ENCODE results near the gene PTPRD. TPM values are rescaled to one million over a fixed set of nuclear protein-coding genes. Genes with fewer than 3 reads are reported as not detected.

Gene PTPRD
- total RNA-seq, 1 experiment from 2014 or later: not detected

DNA sequence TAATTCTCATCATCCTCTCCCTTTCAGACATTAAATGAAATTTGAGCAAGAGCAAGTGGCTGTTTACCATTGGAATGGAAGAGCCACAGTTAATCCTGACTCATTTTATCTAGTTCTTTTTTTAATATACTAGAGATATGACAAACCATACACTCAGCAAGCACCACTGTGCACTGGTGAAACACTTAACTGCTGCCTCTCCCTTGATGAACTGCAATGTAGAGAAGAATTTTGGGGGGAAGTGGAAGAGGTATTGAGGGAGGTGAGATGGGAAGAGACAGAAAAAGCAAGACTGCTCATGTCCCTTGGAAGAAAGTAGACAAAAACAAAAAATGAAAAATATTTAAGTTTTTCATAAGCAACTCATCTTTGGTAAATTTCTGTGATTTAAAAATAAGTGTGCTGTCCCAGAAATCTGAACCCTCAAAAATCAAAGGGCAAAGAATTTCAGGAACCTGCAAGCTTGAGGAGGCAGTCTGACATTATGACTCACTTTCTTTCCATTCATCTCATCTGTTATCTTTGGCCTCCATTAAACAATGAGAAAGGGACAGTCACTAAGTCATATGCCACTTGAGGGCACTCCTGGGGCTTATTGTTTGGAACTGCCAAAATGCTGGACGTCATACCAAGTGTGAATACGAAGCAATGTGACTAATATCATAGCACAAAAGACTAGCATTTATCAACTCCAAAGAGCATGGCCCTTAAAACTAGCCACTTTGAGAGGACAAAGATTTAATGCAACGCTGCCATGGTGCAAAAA is 2246.5 kb downstream of the PTPRD start:
- Histone ChIP-seq H3K36me3 (ENCODE audit: control insufficient read depth, insufficient read depth, low read length) (no peaks in the 10 kb centered on the region), H3K27ac (ENCODE audit: low read length) (no peak overlapping the region), H3K4me1 (ENCODE audit: control insufficient read depth, insufficient read depth, low read length) (no peaks in the 10 kb centered on the region), H3K27me3 (ENCODE audit: control insufficient read depth, insufficient read depth, low read length) (no peaks in the 10 kb centered on the region), H3K4me3 (ENCODE audit: low read depth in 2 of 2, low read length in 2 of 2) (no peak overlapping the region), H3K9me3 (ENCODE audit: control insufficient read depth, insufficient read depth, low read depth, low read length) (no peaks in the 10 kb centered on the region)
- DNase-seq (ENCODE audit: low read depth, low spot score) (no peak), ATAC-seq (no peak)
- ChIA-PET POLR2A (no interaction called here), CTCF (no interaction called here)
- in situ Hi-C loops (cut with HindIII; ENCODE audit: low pct_unique_long_range_greater_than_20kb, low sequenced_read_pairs) (no loop called here), intact Hi-C loops (cut with micrococcal nuclease; ENCODE audit: unreplicated experiment) (no loop called here)
- TF ChIP-seq, protein P1, sequence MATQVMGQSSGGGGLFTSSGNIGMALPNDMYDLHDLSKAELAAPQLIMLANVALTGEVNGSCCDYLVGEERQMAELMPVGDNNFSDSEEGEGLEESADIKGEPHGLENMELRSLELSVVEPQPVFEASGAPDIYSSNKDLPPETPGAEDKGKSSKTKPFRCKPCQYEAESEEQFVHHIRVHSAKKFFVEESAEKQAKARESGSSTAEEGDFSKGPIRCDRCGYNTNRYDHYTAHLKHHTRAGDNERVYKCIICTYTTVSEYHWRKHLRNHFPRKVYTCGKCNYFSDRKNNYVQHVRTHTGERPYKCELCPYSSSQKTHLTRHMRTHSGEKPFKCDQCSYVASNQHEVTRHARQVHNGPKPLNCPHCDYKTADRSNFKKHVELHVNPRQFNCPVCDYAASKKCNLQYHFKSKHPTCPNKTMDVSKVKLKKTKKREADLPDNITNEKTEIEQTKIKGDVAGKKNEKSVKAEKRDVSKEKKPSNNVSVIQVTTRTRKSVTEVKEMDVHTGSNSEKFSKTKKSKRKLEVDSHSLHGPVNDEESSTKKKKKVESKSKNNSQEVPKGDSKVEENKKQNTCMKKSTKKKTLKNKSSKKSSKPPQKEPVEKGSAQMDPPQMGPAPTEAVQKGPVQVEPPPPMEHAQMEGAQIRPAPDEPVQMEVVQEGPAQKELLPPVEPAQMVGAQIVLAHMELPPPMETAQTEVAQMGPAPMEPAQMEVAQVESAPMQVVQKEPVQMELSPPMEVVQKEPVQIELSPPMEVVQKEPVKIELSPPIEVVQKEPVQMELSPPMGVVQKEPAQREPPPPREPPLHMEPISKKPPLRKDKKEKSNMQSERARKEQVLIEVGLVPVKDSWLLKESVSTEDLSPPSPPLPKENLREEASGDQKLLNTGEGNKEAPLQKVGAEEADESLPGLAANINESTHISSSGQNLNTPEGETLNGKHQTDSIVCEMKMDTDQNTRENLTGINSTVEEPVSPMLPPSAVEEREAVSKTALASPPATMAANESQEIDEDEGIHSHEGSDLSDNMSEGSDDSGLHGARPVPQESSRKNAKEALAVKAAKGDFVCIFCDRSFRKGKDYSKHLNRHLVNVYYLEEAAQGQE (IDR thresholded peaks at IDR 0.05; ENCODE audit: insufficient read depth in 1 of 2, low read depth in 2 of 2, low read length in 1 of 2): no peak
- TF ChIP-seq SIN3A (IDR thresholded peaks at IDR 0.05; ENCODE audit: borderline replicate concordance, insufficient read depth, low read depth, low read length) (no peak), TCF7L2 (IDR thresholded peaks at IDR 0.05; ENCODE audit: low read depth, low read length) (no peak), POLR2AphosphoS5 (IDR thresholded peaks at IDR 0.05; ENCODE audit: low read depth, low read length) (no peak)
- TF ChIP-seq, protein P2, sequence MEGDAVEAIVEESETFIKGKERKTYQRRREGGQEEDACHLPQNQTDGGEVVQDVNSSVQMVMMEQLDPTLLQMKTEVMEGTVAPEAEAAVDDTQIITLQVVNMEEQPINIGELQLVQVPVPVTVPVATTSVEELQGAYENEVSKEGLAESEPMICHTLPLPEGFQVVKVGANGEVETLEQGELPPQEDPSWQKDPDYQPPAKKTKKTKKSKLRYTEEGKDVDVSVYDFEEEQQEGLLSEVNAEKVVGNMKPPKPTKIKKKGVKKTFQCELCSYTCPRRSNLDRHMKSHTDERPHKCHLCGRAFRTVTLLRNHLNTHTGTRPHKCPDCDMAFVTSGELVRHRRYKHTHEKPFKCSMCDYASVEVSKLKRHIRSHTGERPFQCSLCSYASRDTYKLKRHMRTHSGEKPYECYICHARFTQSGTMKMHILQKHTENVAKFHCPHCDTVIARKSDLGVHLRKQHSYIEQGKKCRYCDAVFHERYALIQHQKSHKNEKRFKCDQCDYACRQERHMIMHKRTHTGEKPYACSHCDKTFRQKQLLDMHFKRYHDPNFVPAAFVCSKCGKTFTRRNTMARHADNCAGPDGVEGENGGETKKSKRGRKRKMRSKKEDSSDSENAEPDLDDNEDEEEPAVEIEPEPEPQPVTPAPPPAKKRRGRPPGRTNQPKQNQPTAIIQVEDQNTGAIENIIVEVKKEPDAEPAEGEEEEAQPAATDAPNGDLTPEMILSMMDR (IDR thresholded peaks at IDR 0.05): no peak
- BruUV-seq (replicated peaks): no TSS peak

DNA sequence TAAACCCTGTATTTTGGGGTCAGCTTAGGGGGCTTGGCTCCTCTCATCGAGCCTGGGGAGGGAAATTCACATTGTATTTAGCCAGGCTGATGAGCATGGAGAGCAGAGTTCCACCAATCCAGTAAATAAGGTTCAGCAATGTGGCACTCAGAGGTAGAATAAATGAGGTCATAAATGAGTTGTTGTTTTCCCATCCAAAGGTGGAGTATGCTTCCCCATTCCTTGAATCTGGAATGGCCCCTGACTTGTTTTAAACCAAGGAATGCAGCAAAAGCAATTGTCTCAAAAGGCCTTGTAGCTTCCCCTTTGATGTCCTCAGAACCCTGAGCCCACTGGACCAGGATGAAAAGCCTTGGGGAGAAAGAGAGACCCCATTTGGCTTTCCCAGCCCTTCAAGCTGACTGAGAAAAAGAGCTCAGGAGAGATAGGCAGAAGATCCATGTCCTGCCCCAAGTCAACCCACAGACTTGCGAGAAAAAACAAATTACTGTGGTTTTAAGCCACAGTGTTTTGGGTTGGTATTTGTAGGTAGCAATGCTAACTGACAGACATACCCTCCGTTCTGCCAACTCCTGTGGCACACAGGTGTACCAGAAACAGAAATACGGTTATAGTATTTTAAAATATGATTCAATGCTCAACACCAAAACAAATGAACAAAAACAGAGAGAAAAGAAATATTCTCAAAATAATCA is 2247.2 kb downstream of the PTPRD start:
- ChIA-PET POLR2A (no interaction called here), CTCF (no interaction called here)
- BruUV-seq (replicated peaks): no TSS peak
- Histone ChIP-seq H3K9me3 (ENCODE audit: control insufficient read depth, insufficient read depth, low read depth, low read length) (no peaks in the 10 kb centered on the region), H3K4me1 (ENCODE audit: control insufficient read depth, insufficient read depth, low read length) (no peaks in the 10 kb centered on the region), H3K36me3 (ENCODE audit: control insufficient read depth, insufficient read depth, low read length) (no peaks in the 10 kb centered on the region), H3K27ac (ENCODE audit: low read length) (no peak overlapping the region), H3K4me3 (ENCODE audit: low read depth in 2 of 2, low read length in 2 of 2) (no peak overlapping the region), H3K27me3 (ENCODE audit: control insufficient read depth, insufficient read depth, low read length) (no peaks in the 10 kb centered on the region)
- no peak for TF ChIP-seq SIN3A (IDR thresholded peaks at IDR 0.05; ENCODE audit: borderline replicate concordance, insufficient read depth, low read depth, low read length)
- no peak for TF ChIP-seq TCF7L2 (IDR thresholded peaks at IDR 0.05; ENCODE audit: low read depth, low read length)
- TF ChIP-seq POLR2AphosphoS5 (IDR thresholded peaks at IDR 0.05; ENCODE audit: low read depth, low read length): no peak
- TF ChIP-seq, protein P2 (IDR thresholded peaks at IDR 0.05): no peak
- TF ChIP-seq, protein P1 (IDR thresholded peaks at IDR 0.05; ENCODE audit: insufficient read depth in 1 of 2, low read depth in 2 of 2, low read length in 1 of 2): no peak
- DNase-seq (ENCODE audit: low read depth, low spot score): no peak
- intact Hi-C loops (cut with micrococcal nuclease; ENCODE audit: unreplicated experiment) (no loop called here), in situ Hi-C loops (cut with HindIII; ENCODE audit: low pct_unique_long_range_greater_than_20kb, low sequenced_read_pairs) (no loop called here)
- no peak for ATAC-seq
